CD4-positive, alpha-beta T cell treated with Interleukin-4 for 4 hours (primary cell): ENCODE measurements around the gene NEUROD1.

Source experiments
- DNase-seq: peaks from one replicate; pipeline ENCODE4 v3.0.0-alpha.2; 2020

NEUROD1 gene

DNA sequence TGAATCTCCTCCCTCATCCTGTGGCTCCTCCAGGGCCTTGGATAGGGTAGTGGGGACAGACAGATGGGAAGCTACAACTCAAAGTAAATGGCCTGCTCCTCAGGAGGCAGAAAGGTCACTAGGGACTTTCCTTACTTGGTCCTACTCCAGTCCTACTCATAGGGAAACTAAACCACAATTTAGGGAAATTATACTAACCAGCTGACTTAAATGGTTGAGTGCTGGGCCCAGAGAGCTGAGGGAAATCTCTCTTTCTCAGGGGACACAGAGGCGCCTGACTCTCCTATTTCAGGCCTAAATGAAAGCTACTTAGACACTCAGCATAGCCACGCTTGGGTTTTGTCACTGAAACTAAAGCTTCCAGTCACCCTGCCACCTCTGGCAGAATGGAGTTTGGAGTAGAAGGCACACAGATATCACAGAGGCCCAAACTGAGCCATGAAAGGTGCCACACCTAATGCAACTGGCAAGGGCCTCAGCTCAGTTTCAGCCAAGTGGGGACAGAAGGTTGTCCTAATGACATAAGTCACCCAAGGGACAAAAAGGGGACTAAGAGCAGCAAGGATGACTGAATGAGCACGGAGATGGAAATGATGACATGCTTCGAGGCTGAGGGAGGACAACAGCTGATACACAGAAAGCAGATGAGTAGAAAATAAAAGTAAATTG lies 47.5 kb downstream of the NEUROD1 start:
- DNase-seq: no peak

DNA sequence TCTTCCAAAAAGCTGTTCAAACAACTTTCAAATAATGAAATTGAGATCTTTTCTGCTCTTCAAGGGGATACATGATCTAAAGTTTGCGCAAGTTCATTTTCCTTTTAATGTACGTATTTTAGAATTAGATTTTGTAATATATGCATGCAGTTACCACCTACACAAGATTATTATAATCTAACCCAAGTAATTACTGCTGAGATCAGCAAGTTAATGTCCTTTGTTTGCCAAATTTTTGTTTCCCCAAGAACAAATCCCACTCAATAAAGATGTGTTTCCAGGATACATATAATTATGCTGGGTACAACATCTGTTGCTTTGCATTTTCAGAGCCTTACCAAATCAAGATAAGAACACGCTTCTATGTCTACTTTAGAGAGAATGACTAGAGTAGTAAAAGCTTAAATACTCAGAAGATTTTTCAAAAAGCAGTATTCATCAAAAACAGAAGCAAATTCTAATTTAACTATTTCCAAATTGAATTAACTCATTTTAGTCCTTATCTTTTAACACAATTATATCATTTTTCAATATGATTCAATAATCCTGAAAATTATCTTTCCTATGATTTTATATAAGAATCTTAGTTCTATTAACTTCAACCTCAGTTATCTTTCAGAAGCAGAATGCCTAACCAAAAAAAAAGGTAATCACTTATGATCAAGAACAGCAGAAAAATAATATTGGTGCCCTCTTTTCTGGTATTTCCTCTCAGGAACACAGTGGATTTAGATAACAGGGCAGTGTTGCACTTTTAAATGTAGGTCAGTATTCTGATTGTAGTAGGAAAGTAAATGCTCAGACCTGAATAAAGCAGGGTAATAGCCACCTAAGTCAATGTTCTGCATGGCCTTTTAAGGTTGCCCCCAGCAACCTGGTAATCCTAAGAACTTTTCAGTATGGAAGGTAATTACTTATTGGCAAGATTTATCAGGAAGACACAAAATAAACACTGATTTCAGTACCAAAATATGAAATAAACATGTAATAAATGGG lies 51.4 kb downstream of the NEUROD1 start:
- DNase-seq: no peak

DNA sequence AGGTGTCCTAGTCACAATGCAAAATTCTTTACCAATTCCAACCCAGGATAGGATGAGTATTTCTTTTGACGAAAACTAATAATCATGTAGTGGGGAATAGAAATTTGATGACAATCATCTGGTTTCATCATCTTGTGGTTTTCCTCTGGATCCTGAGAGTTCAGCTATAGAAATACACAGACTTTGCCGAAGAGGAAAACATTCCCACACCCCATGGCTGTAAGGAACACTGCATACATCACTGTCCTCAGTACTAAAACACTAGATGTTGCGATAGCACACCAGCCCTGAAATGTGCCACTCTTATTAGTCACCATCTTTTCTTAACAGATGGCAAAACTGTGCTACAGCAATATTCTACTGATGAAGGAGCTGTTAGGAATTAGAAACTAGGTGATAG lies 52.8 kb downstream of the NEUROD1 start:
- DNase-seq: no peak

DNA sequence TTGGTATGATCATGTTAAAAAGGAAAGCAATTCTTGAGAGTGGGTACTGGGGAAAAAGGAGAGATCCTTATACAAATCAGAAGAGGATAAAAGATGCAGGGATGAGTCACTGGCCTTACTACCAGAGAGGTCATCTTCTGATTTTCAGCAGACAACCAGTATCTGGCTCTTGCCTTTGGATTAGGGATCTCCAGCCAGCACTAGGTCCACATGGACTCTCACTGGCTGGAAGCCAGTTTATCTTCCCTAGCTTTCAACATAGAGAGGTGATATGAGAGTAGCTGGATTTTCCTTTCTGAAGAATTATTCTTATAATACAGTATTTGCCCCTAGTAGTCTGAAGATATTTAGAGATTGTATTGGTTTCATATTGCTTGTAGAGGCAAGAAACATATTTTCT lies 53.6 kb downstream of the NEUROD1 start:
- no peak for DNase-seq
